HT1080 (cell line): Measurements from ENCODE around the gene NOS1AP. TPM values are rescaled to one million over a fixed set of nuclear protein-coding genes. Genes with fewer than 3 reads are reported as not detected.

ENCODE experiments used
- DNase-seq: peaks from one replicate; pipeline ENCODE4 v3.0.0-alpha.2; 2015; ENCODE audit warnings: low read depth
- total RNA-seq: library from RNA; depleted of rRNA; stranded (reverse); fragments of >200 nt; shearing (Covaris generic); gene quantifications from 2 replicates; pipeline ENCODE4 v1.2.3, GENCODE V29; 2014

Gene NOS1AP
- total RNA-seq, 1 experiment from 2014 or later, result 1.8 TPM

- DNase-seq, result no peak
These were observed 18.9 kb downstream of the NOS1AP start for GRCh38 chr1:162088281-162088969.

GRCh38 chr1:162089748-162090147 lies 20.3 kb downstream of the NOS1AP start:
- DNase-seq, result no peak

- DNase-seq, result no peak
These were observed 20.9 kb downstream of the NOS1AP start for GRCh38 chr1:162090378-162090777.

- no peak for DNase-seq
These were observed 22.4 kb downstream of the NOS1AP start for GRCh38 chr1:162091681-162092524.

GRCh38 chr1:162093095-162093494 lies 23.6 kb downstream of the NOS1AP start:
- DNase-seq, result no peak

- DNase-seq, result no peak
These were observed 24.8 kb downstream of the NOS1AP start for GRCh38 chr1:162094271-162094670.

- DNase-seq, result no peak
These were observed 25.2 kb downstream of the NOS1AP start for GRCh38 chr1:162094723-162095122.

GRCh38 chr1:162107911-162108310 lies 38.4 kb downstream of the NOS1AP start:
- no peak for DNase-seq

- DNase-seq, result no peak
These were observed 38.9 kb downstream of the NOS1AP start for GRCh38 chr1:162108426-162108825.

GRCh38 chr1:162110910-162111309 lies 41.4 kb downstream of the NOS1AP start:
- DNase-seq, result no peak

GRCh38 chr1:162111572-162111971 lies 42.1 kb downstream of the NOS1AP start:
- no peak for DNase-seq

GRCh38 chr1:162113419-162113818 lies 43.9 kb downstream of the NOS1AP start:
- DNase-seq, result no peak

- no peak for DNase-seq
These were observed 47.7 kb downstream of the NOS1AP start for GRCh38 chr1:162117039-162117774.

GRCh38 chr1:162118063-162118462 lies 48.6 kb downstream of the NOS1AP start:
- no peak for DNase-seq

GRCh38 chr1:162128693-162129356 lies 59.3 kb downstream of the NOS1AP start:
- no peak for DNase-seq

GRCh38 chr1:162130308-162130707 lies 60.8 kb downstream of the NOS1AP start:
- no peak for DNase-seq

GRCh38 chr1:162131400-162132321 lies 62.2 kb downstream of the NOS1AP start:
- no peak for DNase-seq

- DNase-seq, result no peak
These were observed 64.1 kb downstream of the NOS1AP start for GRCh38 chr1:162133566-162133965.

- no peak for DNase-seq
These were observed 65.2 kb downstream of the NOS1AP start for GRCh38 chr1:162134646-162135045.

GRCh38 chr1:162135271-162135775 lies 65.8 kb downstream of the NOS1AP start:
- no peak for DNase-seq
